Nephron (organoid): ENCODE measurements around the gene UNC119.

Experiments used
- H3K27ac Mint-ChIP-seq, 3 experiments: 2 replicates each; pipeline ENCODE4 v1.8.0; 2020; ENCODE audit warnings: mixed read lengths in 3 of 3, mild to moderate bottlenecking in 2 of 3, moderate library complexity in 1 of 3
- H3K27me3 Mint-ChIP-seq: 2 replicates; pipeline ENCODE4 v1.8.0; 2021; ENCODE audit warnings: low read depth, mild to moderate bottlenecking, moderate library complexity, mixed read lengths
- H3K36me3 Mint-ChIP-seq: 2 replicates; pipeline ENCODE4 v1.8.0; 2020; ENCODE audit warnings: low read depth, mixed read lengths
- H3K4me1 Mint-ChIP-seq: 2 replicates; pipeline ENCODE4 v1.8.0; 2020; ENCODE audit warnings: mixed read lengths
- H3K4me3 Mint-ChIP-seq, 3 experiments: 2 replicates each; pipeline ENCODE4 v1.8.0; 2020; ENCODE audit warnings: mild to moderate bottlenecking in 3 of 3, mixed read lengths in 3 of 3, moderate library complexity in 2 of 3
- H3K9me3 Mint-ChIP-seq: 2 replicates; pipeline ENCODE4 v1.8.0; 2020; ENCODE audit warnings: mixed read lengths
- CTCF ChIP-seq, 3 experiments: fragments of 200-600 bp; sonication (generic); IDR thresholded peaks; one replicate each; pipeline ENCODE4 v1.5.0; 2021; ENCODE audit warnings: antibody characterized with exemption in 3 of 3; ENCODE audit not compliant: unreplicated experiment in 3 of 3

Gene UNC119

GRCh38 chr17:28553000-28553505 is 629 bp upstream of the UNC119 start:
- peaks cover 35% of the 10 kb centered on the region for H3K36me3 Mint-ChIP-seq

GRCh38 chr17:28551421-28552175 is 826 bp downstream of the UNC119 start:
- H3K9me3 Mint-ChIP-seq = no peaks in the 10 kb centered on the region

More at GRCh38 chr17:28553000-28553505, 629 bp upstream of the UNC119 start:
- Mint-ChIP-seq H3K9me3 (no peaks in the 10 kb centered on the region), H3K4me1 (peaks cover 31% of the 10 kb centered on the region), H3K27me3 (no peaks in the 10 kb centered on the region), H3K4me3 (peak overlapping the region; percentile 89 to 99 (median 94)), H3K27ac (peak overlapping the region; percentile 87 to 96 (median 88))
- no peak for TF ChIP-seq CTCF (IDR thresholded peaks at IDR 0.05; ENCODE audit: unreplicated experiment in 3 of 3)

GRCh38 chr17:28550858-28551257 is 1.6 kb downstream of the UNC119 start:
- peaks cover 16% of the 10 kb centered on the region for H3K36me3 Mint-ChIP-seq
- H3K4me3 Mint-ChIP-seq = peak overlapping the region; percentile 89 to 99 (median 91)
- H3K27me3 Mint-ChIP-seq = no peaks in the 10 kb centered on the region
- peak overlapping the region in 1 of 3 experiments; percentile 17 for H3K27ac Mint-ChIP-seq
- TF ChIP-seq CTCF (IDR thresholded peaks at IDR 0.05; ENCODE audit: unreplicated experiment in 3 of 3) = no peak
- H3K4me1 Mint-ChIP-seq = peaks cover 31% of the 10 kb centered on the region
- no peaks in the 10 kb centered on the region for H3K9me3 Mint-ChIP-seq

More at GRCh38 chr17:28551421-28552175, 826 bp downstream of the UNC119 start:
- peaks cover 31% of the 10 kb centered on the region for H3K4me1 Mint-ChIP-seq
- H3K27me3 Mint-ChIP-seq = no peaks in the 10 kb centered on the region
- H3K27ac Mint-ChIP-seq = peak overlapping the region; percentile 17 to 89 (median 87)
- peaks cover 23% of the 10 kb centered on the region for H3K36me3 Mint-ChIP-seq
- no peak for TF ChIP-seq CTCF (IDR thresholded peaks at IDR 0.05; ENCODE audit: unreplicated experiment in 3 of 3)
- H3K4me3 Mint-ChIP-seq = peak overlapping the region; percentile 89 to 99 (median 91)

GRCh38 chr17:28549236-28550132 is 2.9 kb downstream of the UNC119 start:
- peaks cover 31% of the 10 kb centered on the region for H3K4me1 Mint-ChIP-seq
- no peaks in the 10 kb centered on the region for H3K27me3 Mint-ChIP-seq
- H3K36me3 Mint-ChIP-seq = peaks cover 10% of the 10 kb centered on the region
- peak overlapping the region; percentile 49 to 89 (median 72) for H3K27ac Mint-ChIP-seq
- TF ChIP-seq CTCF (IDR thresholded peaks at IDR 0.05; ENCODE audit: unreplicated experiment in 3 of 3) = no peak
- no peaks in the 10 kb centered on the region for H3K9me3 Mint-ChIP-seq
- peak overlapping the region; percentile 66 to 91 (median 70) for H3K4me3 Mint-ChIP-seq

GRCh38 chr17:28548417-28549130 is 3.9 kb downstream of the UNC119 start:
- TF ChIP-seq CTCF (IDR thresholded peaks at IDR 0.05; ENCODE audit: unreplicated experiment in 3 of 3) = no peak
- H3K36me3 Mint-ChIP-seq = peaks cover 1% of the 10 kb centered on the region
- H3K4me1 Mint-ChIP-seq = peaks cover 31% of the 10 kb centered on the region
- H3K9me3 Mint-ChIP-seq = no peaks in the 10 kb centered on the region
- H3K27ac Mint-ChIP-seq = peak overlapping the region in 2 of 3 experiments; percentile 72 to 89
- H3K27me3 Mint-ChIP-seq = no peaks in the 10 kb centered on the region
- peak overlapping the region; percentile 28 to 55 (median 46) for H3K4me3 Mint-ChIP-seq
